Suppressor macrophage treated with lipopolysaccharide for 1 hour (primary cell): Measurements from ENCODE around the gene AUTS2.
A peak's percentile ranks its signal among the peaks of the same experiment; 100 is the strongest.

Experiments used
- DNase-seq, 3 donors: peaks; one replicate each; pipeline ENCODE4 v3.0.0-alpha.2; 2020 to 2022

The AUTS2 gene

DNA sequence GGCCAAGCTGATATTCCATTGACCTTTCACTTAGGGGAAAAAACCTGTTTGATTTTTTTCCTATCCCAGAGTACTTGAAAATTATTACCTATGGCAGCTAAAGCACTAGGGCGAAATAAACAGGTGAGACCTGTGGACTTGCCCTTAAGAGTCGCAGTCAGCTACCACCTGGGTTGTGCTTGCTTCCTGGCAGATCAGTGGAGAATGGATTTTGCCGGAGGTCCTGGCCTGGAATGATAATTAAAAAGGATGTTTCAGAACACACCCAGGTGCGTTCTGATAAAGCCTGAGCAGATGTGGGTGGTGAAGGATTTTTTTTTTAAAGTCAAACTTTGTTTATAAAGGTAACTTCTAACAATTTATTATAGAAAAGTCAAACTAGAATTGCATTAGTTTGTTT is 59.1 kb downstream of the AUTS2 start:
- DNase-seq: no peak

DNA sequence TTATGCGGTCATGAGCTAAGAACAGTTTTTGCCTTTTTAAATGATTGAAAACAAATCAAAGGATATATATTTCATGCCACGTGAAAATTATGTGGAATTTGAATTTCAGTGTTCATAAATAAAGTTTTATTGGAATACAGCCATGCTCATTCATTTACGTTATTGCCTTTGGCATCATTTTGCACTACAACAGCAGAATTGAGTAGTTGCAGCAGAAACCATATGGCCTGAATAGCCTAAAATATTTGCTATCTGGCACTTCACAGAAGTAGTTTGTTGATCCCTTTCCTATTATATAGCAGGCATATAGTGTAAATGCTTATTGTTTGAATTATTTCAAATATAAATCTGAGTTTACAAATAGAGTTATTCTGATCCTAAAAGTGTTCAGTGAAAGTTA is 59.7 kb downstream of the AUTS2 start:
- no peak for DNase-seq

GRCh38 chr7:69659983-69660382 is 61.7 kb downstream of the AUTS2 start:
- no peak for DNase-seq

DNA sequence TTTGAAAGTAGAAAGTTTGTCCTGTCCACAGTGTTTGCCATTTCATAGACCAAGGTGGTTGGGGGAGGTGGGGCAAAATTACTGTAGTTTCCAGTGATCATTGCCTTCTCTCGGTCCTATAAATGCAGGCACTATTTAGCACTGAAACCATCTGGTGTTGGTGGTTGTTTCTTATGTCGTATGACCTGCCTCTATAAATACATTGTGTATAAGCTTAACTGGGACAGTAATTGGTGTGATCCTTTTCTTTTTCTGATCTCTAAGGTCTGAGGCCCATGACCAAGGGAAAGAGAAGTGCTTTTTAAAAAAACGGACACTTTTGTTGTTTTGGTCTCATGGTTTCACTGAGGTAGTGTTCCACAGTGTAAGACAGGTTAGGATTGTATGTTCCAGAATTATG is 63.1 kb downstream of the AUTS2 start:
- no peak for DNase-seq

DNA sequence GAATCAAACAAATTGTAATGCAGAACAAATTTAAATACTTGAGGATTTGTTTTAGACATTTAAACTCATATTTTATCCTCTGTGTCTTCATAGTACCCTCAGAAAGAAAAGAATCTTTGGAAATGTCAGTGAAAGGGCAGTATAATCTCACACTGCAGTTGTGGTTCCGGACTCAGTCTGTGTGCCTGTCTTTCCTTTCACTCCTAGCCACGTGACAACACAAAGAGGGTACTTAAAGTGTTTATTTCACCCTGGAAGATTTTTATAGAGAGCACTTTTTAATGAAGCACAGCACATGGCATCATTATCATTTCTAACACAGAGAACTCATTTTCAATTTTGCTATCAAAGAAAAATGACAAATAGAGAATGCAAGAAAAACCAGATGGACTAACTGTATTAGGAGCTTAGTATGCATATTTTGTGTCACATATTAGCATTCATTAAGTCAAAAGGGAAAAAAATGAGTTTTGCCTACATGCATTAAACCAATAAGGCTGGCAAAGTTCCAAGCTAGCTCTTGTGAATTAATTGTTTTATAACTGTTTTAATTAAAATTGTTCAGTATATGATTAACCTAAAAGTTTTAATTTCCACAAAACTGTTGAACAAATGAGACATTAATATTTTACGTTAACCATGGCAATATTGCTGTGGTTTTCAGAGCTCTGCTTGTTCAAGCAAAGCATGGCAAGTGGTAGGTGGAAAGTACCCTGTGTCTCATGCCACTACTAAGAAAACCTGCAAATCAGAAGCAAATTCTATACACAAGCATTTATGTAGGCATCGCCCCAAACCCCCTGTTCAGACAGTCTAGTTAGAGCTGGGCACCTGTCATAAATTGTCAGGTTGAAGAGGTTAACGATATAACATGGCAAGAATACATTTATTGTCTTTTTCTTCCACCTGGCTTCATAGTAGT is 65.9 kb downstream of the AUTS2 start:
- DNase-seq: no peak

GRCh38 chr7:69665369-69665768 is 67.1 kb downstream of the AUTS2 start:
- DNase-seq: no peak

GRCh38 chr7:69668339-69668870 is 70.1 kb downstream of the AUTS2 start:
- DNase-seq: no peak

- DNase-seq: no peak
Measured at GRCh38 chr7:69670701-69671100, 72.4 kb downstream of the AUTS2 start.

DNA sequence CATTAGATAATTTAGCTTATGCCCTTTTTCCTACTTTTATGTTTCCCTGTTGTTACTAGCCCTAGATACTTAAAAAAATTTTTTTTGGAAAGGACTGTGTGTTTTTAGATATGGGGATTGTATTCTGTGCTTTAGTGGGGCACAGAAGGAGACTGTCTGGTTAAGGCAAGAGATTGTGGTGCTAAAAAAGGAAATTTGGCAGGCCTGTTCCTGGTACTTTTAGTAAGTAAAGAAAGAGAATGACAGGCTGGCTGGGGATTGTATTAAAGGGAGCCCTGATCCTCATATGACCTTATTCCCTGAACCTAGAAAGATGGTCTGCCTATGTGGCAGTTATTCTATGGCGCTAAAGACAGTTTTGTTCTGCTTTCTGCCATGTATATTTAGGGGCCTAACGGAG is 74.8 kb downstream of the AUTS2 start:
- DNase-seq: no peak

DNA sequence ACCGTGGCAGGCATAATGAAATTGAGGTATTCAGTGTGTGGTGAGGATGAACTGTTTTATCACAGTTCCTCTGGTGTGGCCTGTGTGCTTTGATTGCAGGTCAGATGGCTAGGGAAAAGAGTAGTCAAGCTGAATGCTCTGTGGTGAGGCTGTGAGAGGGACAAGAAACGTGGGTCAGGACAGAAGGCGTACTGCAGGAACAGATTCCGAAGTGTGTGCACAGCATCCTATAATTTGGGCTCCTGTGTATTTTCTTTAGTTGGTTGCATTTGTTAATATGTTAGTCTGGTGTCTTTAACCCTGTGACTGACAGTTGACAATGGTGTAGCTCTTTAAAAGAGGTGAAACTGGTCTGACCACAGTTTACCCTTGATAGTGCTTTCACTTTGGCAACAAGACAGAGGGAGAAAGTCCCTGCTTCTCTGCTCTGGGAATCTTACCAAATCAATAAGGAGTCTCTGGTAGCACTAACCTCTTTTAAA is 76.5 kb downstream of the AUTS2 start:
- no peak for DNase-seq

DNA sequence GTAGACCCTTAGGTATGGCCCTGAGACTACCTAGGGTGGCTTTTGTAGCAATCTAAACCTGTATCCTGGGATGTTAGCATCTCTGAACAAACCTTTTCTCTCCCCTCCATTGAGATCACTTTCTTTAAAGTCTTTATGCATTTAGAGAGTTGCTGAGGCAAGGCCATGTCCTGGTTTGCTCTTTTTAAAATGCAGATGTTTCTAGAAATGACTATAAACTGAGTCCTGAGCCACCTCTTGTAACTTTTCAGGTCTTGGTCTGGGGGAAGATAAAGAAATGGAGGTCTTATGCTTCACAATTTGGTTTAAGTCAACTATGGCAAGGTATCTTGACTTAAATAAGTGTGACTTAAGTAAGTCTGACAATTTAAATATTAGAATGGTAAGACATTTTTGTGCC is 78.0 kb downstream of the AUTS2 start:
- no peak for DNase-seq

DNA sequence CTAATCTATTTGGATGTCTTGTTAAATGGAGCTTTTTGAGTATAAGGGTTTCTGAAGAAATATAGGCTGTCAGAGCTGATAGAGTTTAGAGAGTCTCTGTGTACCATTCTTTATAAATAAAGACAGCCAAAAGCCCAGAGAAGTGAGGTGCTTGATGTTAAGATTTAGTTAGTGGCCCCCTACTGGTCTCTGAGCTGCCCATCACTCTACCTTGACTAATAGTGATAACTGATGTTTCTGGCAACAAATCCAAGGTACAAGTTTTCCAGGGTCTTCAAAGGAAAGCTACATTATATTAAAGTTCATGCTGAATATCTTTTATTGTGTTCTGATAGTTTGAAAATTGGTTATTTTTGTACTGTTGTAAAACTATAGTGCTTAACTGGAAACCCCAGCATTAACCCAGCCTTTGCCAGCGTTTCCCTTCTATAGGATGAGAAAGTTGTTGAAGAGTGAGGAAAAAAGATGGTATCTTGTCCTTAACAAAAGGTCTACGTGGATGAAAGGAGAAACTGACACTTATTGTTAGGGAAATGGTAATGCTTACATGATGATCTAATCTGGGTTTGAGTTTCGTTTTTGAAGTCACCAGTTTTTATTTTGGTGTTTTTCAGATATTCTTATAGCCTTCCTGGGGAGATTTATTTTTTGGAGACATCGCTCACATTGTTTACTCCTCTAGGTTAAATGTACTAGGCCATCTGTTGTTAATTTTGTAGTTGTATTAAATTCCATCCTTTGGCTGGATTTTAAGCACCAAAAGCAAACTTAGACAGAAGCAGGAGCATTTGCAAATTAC is 79.0 kb downstream of the AUTS2 start:
- DNase-seq: peak in 1 of 3 donors; percentile 17

DNA sequence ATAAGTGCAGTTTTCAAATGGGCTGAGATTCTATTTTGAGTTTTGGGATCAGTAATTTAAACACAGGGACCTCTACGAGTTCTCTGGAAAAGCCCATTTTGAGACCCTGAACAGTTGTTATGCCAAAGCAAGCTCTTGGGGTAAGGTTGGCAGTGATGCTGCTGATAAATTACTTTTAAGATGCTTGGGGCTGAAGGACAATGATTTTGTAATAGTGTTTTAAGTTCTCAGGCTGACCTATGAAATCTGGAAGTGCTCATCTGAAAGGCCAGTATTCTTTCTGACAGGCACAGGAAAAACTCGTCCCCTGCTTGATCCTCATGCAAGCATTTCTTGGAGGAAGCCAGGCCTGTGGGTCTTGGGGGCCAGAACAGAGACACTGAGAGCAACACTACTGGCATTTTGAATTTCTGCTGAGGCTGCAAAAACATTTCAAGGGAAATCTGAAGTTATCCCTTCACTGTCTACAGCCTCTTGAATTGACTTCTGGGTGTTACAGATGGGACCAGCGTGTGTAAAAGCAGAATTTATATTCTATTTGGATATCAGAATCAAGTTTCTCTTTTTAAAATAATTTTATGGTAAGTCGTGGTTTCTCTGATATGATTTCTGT is 79.7 kb downstream of the AUTS2 start:
- no peak for DNase-seq

- peak in 2 of 3 donors; percentile 15 to 21 for DNase-seq
Measured at GRCh38 chr7:69678494-69679187, 80.4 kb downstream of the AUTS2 start.

- DNase-seq: peak in 2 of 3 donors; percentile 7 to 8
Measured at GRCh38 chr7:69681181-69681580, 82.9 kb downstream of the AUTS2 start.

DNA sequence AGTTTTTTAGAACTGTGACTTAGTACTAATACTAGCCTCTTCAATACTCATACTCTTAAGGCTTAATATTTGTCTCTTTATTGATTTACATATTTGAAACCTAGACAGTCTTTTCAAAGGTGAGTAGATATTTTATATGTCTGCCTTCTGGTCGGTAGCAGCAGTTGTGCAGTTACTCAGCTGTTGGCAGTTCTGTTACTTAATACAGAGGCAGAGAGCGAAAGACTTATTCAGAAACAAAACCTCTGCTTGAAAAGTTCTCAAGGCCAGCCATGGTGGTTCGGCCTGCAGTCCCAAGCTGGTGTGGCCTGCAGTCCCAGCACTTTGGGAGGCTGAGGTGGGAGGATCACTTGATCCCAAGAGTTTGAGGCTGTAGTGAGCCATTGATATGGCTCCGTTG is 84.2 kb downstream of the AUTS2 start:
- DNase-seq: peak in 1 of 3 donors; percentile 6

DNA sequence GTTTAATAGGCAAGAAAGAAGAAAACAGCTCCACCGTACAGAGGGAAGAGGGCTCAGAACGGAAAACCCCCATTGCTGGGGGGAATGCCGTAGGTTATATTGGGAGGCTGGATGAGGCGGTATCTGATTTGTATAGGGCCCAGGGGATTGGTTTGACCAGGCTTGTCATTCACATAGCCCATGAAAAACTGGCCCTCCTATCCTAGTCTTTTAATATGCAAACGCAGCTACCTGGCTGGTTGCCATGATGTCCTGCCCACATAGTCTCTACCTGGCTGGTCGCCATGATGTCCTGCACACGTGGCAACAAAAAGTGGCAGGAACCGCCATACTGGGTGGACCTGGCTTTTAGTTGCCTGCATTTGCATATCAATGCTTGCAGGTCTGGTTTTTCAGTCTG is 84.7 kb downstream of the AUTS2 start:
- no peak for DNase-seq

- DNase-seq: no peak
Measured at GRCh38 chr7:69684369-69685292, 86.4 kb downstream of the AUTS2 start.

DNA sequence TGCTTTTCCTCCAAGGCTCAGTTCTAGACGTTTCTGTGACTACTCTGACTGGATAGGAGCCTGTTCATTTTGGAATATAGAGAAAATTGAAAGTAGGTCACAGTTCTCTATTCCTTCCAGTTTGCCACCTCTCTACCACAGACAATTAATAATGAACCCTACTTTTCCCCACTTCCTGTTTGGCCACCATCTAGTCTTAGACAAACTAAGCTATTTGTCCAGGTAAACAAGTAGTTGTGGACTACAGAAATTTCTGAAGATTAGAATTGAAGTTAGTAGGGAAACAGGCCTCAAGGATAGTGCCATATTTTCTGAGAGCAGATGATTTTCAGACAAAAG is 87.0 kb downstream of the AUTS2 start:
- no peak for DNase-seq

DNA sequence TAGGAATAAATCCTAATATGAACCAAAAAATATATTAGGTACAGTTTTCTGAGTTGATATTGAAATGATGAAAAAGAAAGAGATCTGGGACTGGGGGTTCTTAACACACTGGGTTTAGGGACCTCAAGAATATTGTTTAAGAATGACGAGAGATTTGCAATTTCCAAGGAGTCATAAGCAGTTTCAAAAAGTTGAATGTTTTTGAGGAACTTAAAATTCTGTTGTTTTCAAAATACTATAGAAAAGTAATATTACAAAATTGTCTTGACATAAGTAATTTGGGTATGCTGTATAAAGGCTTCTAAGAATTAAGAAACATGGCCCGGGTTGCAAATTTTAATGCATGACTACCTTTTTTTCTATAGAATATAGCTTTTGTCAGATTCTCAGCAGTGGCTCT is 88.1 kb downstream of the AUTS2 start:
- no peak for DNase-seq

GRCh38 chr7:69687739-69688433 is 89.6 kb downstream of the AUTS2 start:
- DNase-seq: no peak
